ENCODE results near the gene TKT.
"Not testable (repeated sequence)": the region's sequence is repeated elsewhere in the genome, so short reads cannot be mapped to it uniquely, and the experiment has no call there.

TKT gene

DNA sequence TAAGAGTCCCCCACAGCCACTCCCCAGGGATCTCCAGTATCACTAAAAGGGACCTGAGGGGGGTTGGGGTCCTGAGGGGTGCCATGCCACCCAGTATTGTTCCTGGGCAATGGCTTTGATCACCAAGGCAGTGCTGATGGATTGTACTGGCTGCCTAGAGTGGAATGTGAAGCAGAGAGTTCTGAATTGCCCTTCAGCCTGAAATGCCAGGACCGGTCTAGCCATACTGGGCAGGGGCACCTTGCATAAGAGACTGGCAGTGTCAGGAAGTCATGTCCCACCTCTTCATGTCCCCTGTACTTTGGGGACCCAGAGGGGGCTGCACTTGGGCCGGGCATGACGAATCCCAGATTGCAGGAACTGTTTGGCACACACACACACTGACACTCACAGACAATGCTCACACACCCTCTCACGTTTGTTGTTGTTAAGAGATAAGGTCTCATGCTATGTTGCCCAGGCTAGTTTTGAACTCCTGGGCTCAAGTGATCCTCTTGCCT lies 4.5 kb upstream of the TKT start:
- no peaks in the 10 kb centered on the region for H3K9me3 ChIP-seq (ENCODE audit: control insufficient read depth in 5 of 5, low read length in 5 of 5)
- H3K36me3 ChIP-seq (ENCODE audit: control insufficient read depth in 5 of 5, insufficient read depth in 5 of 5, low read length in 5 of 5): no peaks in the 10 kb centered on the region
- H3K9ac ChIP-seq (ENCODE audit: low read length in 5 of 5): no peak overlapping the region
- H3K4me3 ChIP-seq (ENCODE audit: low read depth in 1 of 5, low read length in 5 of 5): peak overlapping the region in 1 of 5 donors; percentile 45
- H3K4me1 ChIP-seq (ENCODE audit: control insufficient read depth in 5 of 5, insufficient read depth in 5 of 5, low read length in 5 of 5): peaks cover 7 to 49% (median 39%) of the 10 kb centered on the region in 5 donors
- H3K27ac ChIP-seq (ENCODE audit: low read depth, low read length): peak overlapping the region; percentile 50
- H3K27me3 ChIP-seq (ENCODE audit: control insufficient read depth in 5 of 5, insufficient read depth in 4 of 5, low read length in 5 of 5): no peaks in the 10 kb centered on the region

- Histone ChIP-seq H3K36me3 (ENCODE audit: control insufficient read depth in 5 of 5, insufficient read depth in 5 of 5, low read length in 5 of 5) (no peaks in the 10 kb centered on the region), H3K27ac (ENCODE audit: low read depth, low read length) (peak overlapping the region; percentile 50), H3K9ac (ENCODE audit: low read length in 5 of 5) (no peak overlapping the region), H3K4me3 (ENCODE audit: low read depth in 1 of 5, low read length in 5 of 5) (peak overlapping the region in 1 of 5 donors; percentile 45), H3K27me3 (ENCODE audit: control insufficient read depth in 5 of 5, insufficient read depth in 4 of 5, low read length in 5 of 5) (no peaks in the 10 kb centered on the region), H3K4me1 (ENCODE audit: control insufficient read depth in 5 of 5, insufficient read depth in 5 of 5, low read length in 5 of 5) (peaks cover 7 to 46% (median 35%) of the 10 kb centered on the region in 5 donors), H3K9me3 (ENCODE audit: control insufficient read depth in 5 of 5, low read length in 5 of 5) (no peaks in the 10 kb centered on the region)
These were observed 3.8 kb upstream of the TKT start for GRCh38 chr3:53259427-53260259.

DNA sequence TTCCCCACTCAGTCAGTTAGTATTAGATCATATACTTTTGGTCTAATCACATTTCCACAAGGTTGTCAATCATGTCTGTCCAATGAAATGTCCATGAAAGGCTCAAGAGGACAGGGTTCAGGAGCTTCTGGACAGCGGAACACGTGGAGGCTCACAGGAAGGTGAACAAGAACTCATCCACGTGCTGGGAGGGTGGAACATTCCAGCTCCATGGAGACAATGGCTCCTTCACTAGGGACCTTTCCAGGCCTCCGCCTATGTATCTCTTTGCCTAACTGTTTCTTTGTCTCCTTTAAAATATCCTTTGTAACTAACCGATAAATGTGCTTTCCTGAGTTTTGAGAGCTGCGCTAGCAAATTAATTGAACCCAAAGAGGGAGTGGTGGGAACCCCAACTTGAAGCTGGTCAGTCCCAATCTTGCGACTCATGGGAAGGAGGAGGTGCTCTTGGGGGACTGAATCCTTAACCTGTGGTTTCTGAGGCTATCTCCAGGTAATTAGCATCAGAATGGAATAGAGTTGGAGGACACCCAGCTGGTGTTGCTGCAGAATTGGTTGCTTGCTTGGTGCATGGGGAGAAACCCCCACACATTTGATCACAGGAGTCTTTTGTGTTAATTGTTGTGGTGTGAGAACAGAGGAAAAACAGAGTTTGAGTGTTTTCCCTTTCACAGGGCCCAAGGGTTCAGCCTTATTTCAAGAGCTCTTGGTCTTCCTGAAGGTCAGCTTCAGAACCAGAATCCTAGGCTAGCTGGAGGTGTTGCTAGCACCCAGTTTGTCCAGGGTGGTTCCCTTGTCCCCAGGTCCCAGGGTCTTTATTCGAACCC lies 3.0 kb upstream of the TKT start:
- no peak overlapping the region for H3K9ac ChIP-seq (ENCODE audit: low read length in 5 of 5)
- H3K4me1 ChIP-seq (ENCODE audit: control insufficient read depth in 5 of 5, insufficient read depth in 5 of 5, low read length in 5 of 5): peaks cover 9 to 52% (median 43%) of the 10 kb centered on the region in 5 donors
- H3K27ac ChIP-seq (ENCODE audit: low read depth, low read length): no peak overlapping the region

DNA sequence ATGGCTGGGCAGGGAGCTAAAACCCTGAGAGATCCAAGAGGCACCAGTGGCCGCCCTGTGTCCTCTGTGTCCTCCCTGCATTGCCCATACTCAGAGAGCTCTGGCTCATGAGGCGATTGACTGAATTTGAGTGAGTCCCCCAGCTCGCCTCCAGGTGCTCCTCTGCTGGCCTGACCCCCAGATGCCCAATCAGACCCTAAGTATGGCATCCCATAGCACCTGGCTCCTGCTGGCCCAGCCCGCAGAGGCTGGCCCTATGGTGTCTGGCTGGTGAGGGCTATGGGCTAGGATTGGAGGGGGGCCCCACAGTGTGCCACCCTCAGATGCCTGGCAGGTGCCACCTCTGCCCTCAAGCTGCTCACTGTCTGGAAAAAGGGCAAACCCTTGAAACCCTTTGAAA lies 1.6 kb upstream of the TKT start:
- Histone ChIP-seq H3K9ac (ENCODE audit: low read length in 5 of 5) (no peak overlapping the region), H3K9me3 (ENCODE audit: control insufficient read depth in 5 of 5, low read length in 5 of 5) (no peaks in the 10 kb centered on the region), H3K27me3 (ENCODE audit: control insufficient read depth in 5 of 5, insufficient read depth in 4 of 5, low read length in 5 of 5) (no peaks in the 10 kb centered on the region), H3K4me3 (ENCODE audit: low read depth in 1 of 5, low read length in 5 of 5) (no peak overlapping the region), H3K27ac (ENCODE audit: low read depth, low read length) (no peak overlapping the region), H3K4me1 (ENCODE audit: control insufficient read depth in 5 of 5, insufficient read depth in 5 of 5, low read length in 5 of 5) (peaks cover 10 to 65% (median 57%) of the 10 kb centered on the region in 5 donors), H3K36me3 (ENCODE audit: control insufficient read depth in 5 of 5, insufficient read depth in 5 of 5, low read length in 5 of 5) (no peaks in the 10 kb centered on the region)

More for the DNA sequence above, 3.0 kb upstream of the TKT start:
- H3K27me3 ChIP-seq (ENCODE audit: control insufficient read depth in 5 of 5, insufficient read depth in 4 of 5, low read length in 5 of 5): no peaks in the 10 kb centered on the region
- no peaks in the 10 kb centered on the region for H3K9me3 ChIP-seq (ENCODE audit: control insufficient read depth in 5 of 5, low read length in 5 of 5)
- no peaks in the 10 kb centered on the region for H3K36me3 ChIP-seq (ENCODE audit: control insufficient read depth in 5 of 5, insufficient read depth in 5 of 5, low read length in 5 of 5)
- no peak overlapping the region for H3K4me3 ChIP-seq (ENCODE audit: low read depth in 1 of 5, low read length in 5 of 5)

- Histone ChIP-seq H3K9ac (ENCODE audit: low read length in 5 of 5) (no peak overlapping the region), H3K36me3 (ENCODE audit: control insufficient read depth in 5 of 5, insufficient read depth in 5 of 5, low read length in 5 of 5) (no peaks in the 10 kb centered on the region), H3K27ac (ENCODE audit: low read depth, low read length) (no peak overlapping the region), H3K27me3 (ENCODE audit: control insufficient read depth in 5 of 5, insufficient read depth in 4 of 5, low read length in 5 of 5) (no peaks in the 10 kb centered on the region), H3K9me3 (ENCODE audit: control insufficient read depth in 5 of 5, low read length in 5 of 5) (no peaks in the 10 kb centered on the region), H3K4me3 (ENCODE audit: low read depth in 1 of 5, low read length in 5 of 5) (no peak overlapping the region), H3K4me1 (ENCODE audit: control insufficient read depth in 5 of 5, insufficient read depth in 5 of 5, low read length in 5 of 5) (peaks cover 10 to 67% (median 58%) of the 10 kb centered on the region in 5 donors)
These were observed 858 bp upstream of the TKT start for GRCh38 chr3:53256704-53257055.

DNA sequence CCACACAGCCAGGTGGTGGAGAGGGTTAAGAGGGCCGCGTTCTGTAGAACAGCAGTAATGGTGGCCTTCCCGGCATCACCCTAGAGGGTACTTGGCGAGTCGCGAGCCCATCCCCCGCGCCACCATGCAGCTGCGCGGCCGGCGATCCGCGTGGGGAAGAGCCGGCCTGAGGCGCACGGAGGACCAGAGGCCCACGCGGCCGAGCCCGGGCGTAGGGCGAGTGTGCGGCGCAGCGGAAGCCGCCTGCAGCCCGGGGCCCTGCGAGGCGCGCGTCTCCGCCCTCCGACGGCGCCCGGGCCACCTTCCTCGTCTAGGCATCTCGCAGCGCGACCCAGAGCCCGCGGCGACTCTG lies 423 bp downstream of the TKT start:
- Histone ChIP-seq H3K9me3 (ENCODE audit: control insufficient read depth in 5 of 5, low read length in 5 of 5) (no peaks in the 10 kb centered on the region), H3K27me3 (ENCODE audit: control insufficient read depth in 5 of 5, insufficient read depth in 4 of 5, low read length in 5 of 5) (no peaks in the 10 kb centered on the region), H3K27ac (ENCODE audit: low read depth, low read length) (peak overlapping the region; percentile 88), H3K36me3 (ENCODE audit: control insufficient read depth in 5 of 5, insufficient read depth in 5 of 5, low read length in 5 of 5) (no peaks in the 10 kb centered on the region), H3K9ac (ENCODE audit: low read length in 5 of 5) (peak overlapping the region; percentile 12 to 91 (median 79)), H3K4me3 (ENCODE audit: low read depth in 1 of 5, low read length in 5 of 5) (peak overlapping the region; percentile 79 to 95 (median 90)), H3K4me1 (ENCODE audit: control insufficient read depth in 5 of 5, insufficient read depth in 5 of 5, low read length in 5 of 5) (peaks cover 10 to 67% (median 60%) of the 10 kb centered on the region in 5 donors)

DNA sequence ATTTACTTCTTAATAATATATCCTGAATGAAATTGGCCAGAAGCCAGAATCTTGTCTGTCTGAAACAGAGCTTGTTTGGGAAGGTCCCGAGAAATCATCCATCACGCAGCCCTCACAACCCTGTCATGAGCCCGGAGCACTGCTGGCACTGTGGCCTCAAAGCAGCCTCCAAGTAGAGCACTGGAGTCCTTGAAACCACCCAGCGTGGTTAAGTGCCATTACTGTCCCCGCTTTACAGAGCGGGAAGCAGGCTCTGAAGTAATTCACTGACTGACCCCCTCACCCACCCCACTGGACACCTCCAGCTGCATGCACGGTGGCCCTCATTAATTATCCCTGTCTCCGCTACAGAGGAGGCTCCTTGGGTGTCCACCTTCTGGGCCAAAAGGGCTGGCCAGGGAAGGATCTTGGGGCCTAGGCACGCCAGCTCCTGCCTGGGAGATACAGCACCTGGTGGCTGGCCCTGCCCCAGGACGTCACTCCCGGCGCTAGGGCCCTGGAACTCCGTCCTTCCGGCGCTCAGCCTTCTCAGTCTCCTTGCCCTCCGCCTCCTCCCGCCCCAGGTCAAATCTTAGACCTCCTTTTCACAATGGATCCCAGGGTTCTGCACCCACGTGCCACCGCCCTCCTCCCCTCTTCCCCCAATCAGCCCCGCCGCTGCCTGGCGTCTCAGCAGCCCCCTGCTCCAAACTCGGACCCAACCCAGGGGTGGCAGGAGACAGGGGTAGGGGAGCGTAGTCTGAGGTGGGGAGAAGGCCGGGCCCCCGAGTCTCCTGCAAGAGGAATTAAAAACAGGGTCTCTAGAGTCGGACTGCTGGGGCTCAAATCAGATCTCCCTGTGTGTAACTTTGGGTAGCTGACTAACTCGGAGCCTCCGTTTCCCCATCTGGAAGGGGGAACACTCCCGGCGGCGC lies 1.1 kb downstream of the TKT start:
- Histone ChIP-seq H3K27me3 (ENCODE audit: control insufficient read depth in 5 of 5, insufficient read depth in 4 of 5, low read length in 5 of 5) (no peaks in the 10 kb centered on the region), H3K4me3 (ENCODE audit: low read depth in 1 of 5, low read length in 5 of 5) (peak overlapping the region; percentile 79 to 95 (median 90)), H3K9me3 (ENCODE audit: control insufficient read depth in 5 of 5, low read length in 5 of 5) (no peaks in the 10 kb centered on the region), H3K9ac (ENCODE audit: low read length in 5 of 5) (peak overlapping the region; percentile 12 to 91 (median 79)), H3K36me3 (ENCODE audit: control insufficient read depth in 5 of 5, insufficient read depth in 5 of 5, low read length in 5 of 5) (no peaks in the 10 kb centered on the region), H3K4me1 (ENCODE audit: control insufficient read depth in 5 of 5, insufficient read depth in 5 of 5, low read length in 5 of 5) (peaks cover 6 to 67% (median 60%) of the 10 kb centered on the region in 5 donors), H3K27ac (ENCODE audit: low read depth, low read length) (peak overlapping the region; percentile 88)

- Histone ChIP-seq H3K4me3 (ENCODE audit: low read depth in 1 of 5, low read length in 5 of 5) (peak overlapping the region; percentile 79 to 95 (median 90)), H3K9ac (ENCODE audit: low read length in 5 of 5) (peak overlapping the region; percentile 12 to 91 (median 79)), H3K27me3 (ENCODE audit: control insufficient read depth in 5 of 5, insufficient read depth in 4 of 5, low read length in 5 of 5) (no peaks in the 10 kb centered on the region), H3K9me3 (ENCODE audit: control insufficient read depth in 5 of 5, low read length in 5 of 5) (no peaks in the 10 kb centered on the region), H3K27ac (ENCODE audit: low read depth, low read length) (peak overlapping the region; percentile 88), H3K36me3 (ENCODE audit: control insufficient read depth in 5 of 5, insufficient read depth in 5 of 5, low read length in 5 of 5) (no peaks in the 10 kb centered on the region), H3K4me1 (ENCODE audit: control insufficient read depth in 5 of 5, insufficient read depth in 5 of 5, low read length in 5 of 5) (peaks cover 5 to 68% (median 62%) of the 10 kb centered on the region in 5 donors)
These were observed 1.9 kb downstream of the TKT start for GRCh38 chr3:53253707-53254508.

GRCh38 chr3:53252947-53253322 lies 2.9 kb downstream of the TKT start:
- Histone ChIP-seq H3K4me1 (ENCODE audit: control insufficient read depth in 5 of 5, insufficient read depth in 5 of 5, low read length in 5 of 5) (peaks cover 5 to 76% (median 72%) of the 10 kb centered on the region in 5 donors), H3K27ac (ENCODE audit: low read depth, low read length) (peak overlapping the region; percentile 88), H3K4me3 (ENCODE audit: low read depth in 1 of 5, low read length in 5 of 5) (peak overlapping the region in 4 of 5 donors; percentile 44 to 85 (median 63)), H3K9ac (ENCODE audit: low read length in 5 of 5) (peak overlapping the region in 1 of 5 donors; percentile 47)
- not testable (repeated sequence) for H3K36me3 ChIP-seq (ENCODE audit: control insufficient read depth in 5 of 5, insufficient read depth in 5 of 5, low read length in 5 of 5); H3K9me3 ChIP-seq (ENCODE audit: control insufficient read depth in 5 of 5, low read length in 5 of 5); H3K27me3 ChIP-seq (ENCODE audit: control insufficient read depth in 5 of 5, insufficient read depth in 4 of 5, low read length in 5 of 5)

Measured in subcutaneous abdominal adipose tissue (tissue), 5 donors.